Measurements from ENCODE around the gene RUSF1. TPM values are rescaled to one million over a fixed set of nuclear protein-coding genes. Genes with fewer than 3 reads are reported as not detected.
"Not testable (repeated sequence)": the region's sequence is repeated elsewhere in the genome, so short reads cannot be mapped to it uniquely, and the experiment has no call there.

The RUSF1 gene
- total RNA-seq, 1 donor from 2014 or later, result 39.3 TPM

GRCh38 chr16:31513884-31514283, 5.7 kb upstream of the RUSF1 start:
- DNase-seq, result no peak

GRCh38 chr16:31513126-31513525, 4.9 kb upstream of the RUSF1 start:
- no peak for DNase-seq

- DNase-seq, result peak; percentile 47
Measured at GRCh38 chr16:31508706-31509195, 560 bp upstream of the RUSF1 start.

- DNase-seq, result no peak
Measured at GRCh38 chr16:31507617-31507928, 618 bp downstream of the RUSF1 start.

GRCh38 chr16:31505483-31505882, 2.7 kb downstream of the RUSF1 start:
- DNase-seq, result no peak

- DNase-seq, result peak; percentile 66
Measured at GRCh38 chr16:31504159-31504558, 4.0 kb downstream of the RUSF1 start.

GRCh38 chr16:31503555-31503954, 4.6 kb downstream of the RUSF1 start:
- not testable (repeated sequence) for DNase-seq

GRCh38 chr16:31502981-31503380, 5.2 kb downstream of the RUSF1 start:
- DNase-seq, result no peak

- no peak for DNase-seq
Measured at GRCh38 chr16:31501966-31502348, 6.2 kb downstream of the RUSF1 start.

- no peak for DNase-seq
Measured at GRCh38 chr16:31501226-31501965, 6.8 kb downstream of the RUSF1 start.

- DNase-seq, result no peak
Measured at GRCh38 chr16:31499928-31500327, 8.3 kb downstream of the RUSF1 start.

GRCh38 chr16:31498493-31498892, 9.7 kb downstream of the RUSF1 start:
- DNase-seq, result no peak

- no peak for DNase-seq
Measured at GRCh38 chr16:31496670-31497069, 11.5 kb downstream of the RUSF1 start.

GRCh38 chr16:31493506-31494125, 14.6 kb downstream of the RUSF1 start:
- no peak for DNase-seq

- DNase-seq, result no peak
Measured at GRCh38 chr16:31491778-31492418, 16.3 kb downstream of the RUSF1 start.

- DNase-seq, result no peak
Measured at GRCh38 chr16:31489616-31490584, 18.3 kb downstream of the RUSF1 start.

GRCh38 chr16:31489298-31489564, 19.0 kb downstream of the RUSF1 start:
- no peak for DNase-seq

GRCh38 chr16:31488468-31489297, 19.5 kb downstream of the RUSF1 start:
- DNase-seq, result peak; percentile 35

GRCh38 chr16:31487720-31488467, 20.3 kb downstream of the RUSF1 start:
- DNase-seq, result peak; percentile 28

GRCh38 chr16:31487071-31487719, 21.0 kb downstream of the RUSF1 start:
- DNase-seq, result no peak

- no peak for DNase-seq
Measured at GRCh38 chr16:31486045-31486444, 22.1 kb downstream of the RUSF1 start.

Measured in dermis blood vessel endothelial cell (primary cell).